Measurements from ENCODE around the gene AAR2.

AAR2 gene, protein sequence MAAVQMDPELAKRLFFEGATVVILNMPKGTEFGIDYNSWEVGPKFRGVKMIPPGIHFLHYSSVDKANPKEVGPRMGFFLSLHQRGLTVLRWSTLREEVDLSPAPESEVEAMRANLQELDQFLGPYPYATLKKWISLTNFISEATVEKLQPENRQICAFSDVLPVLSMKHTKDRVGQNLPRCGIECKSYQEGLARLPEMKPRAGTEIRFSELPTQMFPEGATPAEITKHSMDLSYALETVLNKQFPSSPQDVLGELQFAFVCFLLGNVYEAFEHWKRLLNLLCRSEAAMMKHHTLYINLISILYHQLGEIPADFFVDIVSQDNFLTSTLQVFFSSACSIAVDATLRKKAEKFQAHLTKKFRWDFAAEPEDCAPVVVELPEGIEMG

DNA sequence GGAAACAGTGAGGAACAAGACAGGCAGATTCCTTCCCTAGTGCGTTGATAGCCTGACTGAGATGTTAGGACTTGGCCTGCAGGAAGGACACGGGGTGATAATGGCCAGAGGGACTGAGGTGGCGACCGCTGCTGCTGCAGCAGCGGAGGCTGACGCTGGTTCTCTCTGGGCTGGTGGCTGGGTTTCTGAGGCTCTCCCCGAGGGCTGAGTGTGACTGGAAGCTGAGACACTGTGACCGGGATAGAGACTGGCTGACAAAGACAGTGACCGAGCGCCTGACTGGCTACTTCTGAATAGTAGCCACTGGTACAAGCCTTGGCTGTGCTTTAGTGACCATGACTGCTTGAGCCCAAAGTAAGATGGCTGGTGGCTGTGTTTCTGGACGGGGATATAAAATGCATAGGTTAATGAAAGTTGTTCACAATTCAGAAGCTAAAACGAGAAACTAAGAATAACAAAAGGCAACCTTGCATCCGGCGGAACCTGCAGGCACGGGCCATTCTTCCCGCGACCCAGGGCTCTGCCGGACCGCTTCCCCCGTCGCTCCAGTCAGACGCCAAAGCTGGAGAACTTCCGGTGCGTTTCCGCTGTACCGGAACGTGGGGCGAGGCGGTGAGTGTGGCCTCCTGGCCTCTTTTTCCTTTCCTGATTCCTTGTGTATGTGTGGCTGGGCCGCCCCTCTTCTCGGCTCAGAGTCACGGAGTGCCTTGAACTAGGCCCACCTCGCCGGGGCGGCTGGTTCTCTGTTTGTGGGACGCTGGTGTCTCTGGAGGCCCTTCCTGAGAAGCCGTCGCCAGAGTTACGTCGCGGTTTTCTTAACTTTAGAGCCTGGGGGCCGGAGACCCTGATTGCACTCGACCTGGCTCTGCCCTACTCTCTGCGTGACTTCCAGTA is at the start of gene AAR2:
Gene AAR2, plus strand, starts transcription at position 587 of the 894 bp plus-strand sequence. CDS start 3,391 bp downstream, outside the sequence.
- in situ Hi-C loops (cut with MboI; ENCODE audit: low sequenced_read_pairs): no loop called here

DNA sequence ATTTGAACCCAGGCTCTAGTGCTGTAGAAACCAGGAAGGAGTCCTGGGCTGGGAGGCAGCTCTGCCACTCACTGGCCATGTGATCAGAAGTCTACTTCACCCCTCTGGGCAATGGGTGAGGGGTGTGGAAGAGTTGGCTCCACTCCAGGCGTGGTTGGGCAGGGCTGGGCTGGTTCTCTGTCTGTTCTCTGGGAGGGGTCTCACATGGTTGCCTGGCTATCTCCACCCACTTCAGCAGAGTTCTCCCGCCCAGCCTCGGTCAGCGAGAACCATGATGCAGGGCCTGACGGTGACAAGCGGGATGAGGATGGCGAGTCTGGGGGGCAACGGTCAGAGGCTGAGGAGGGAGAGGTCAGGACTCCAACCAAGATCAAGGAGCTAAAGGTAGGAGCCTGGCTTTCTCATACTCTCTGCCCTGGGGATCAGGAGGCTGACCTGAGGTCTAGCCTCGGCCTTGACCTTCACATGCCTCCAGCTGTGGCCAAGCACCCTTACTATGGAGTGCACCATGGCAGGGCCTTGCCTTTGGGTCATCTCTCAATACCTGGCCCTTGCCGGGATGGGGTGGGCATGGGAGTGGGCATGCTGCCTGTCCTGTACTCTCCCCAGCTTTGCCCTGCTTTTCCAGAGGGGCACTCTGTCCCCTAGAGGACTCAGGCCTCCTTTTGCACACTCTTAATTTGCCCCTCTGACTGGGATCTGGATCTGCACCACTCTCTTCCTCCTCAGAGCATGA is 42.1 kb upstream of the AAR2 start:
- in situ Hi-C loops (cut with MboI; ENCODE audit: low sequenced_read_pairs): no loop called here

DNA sequence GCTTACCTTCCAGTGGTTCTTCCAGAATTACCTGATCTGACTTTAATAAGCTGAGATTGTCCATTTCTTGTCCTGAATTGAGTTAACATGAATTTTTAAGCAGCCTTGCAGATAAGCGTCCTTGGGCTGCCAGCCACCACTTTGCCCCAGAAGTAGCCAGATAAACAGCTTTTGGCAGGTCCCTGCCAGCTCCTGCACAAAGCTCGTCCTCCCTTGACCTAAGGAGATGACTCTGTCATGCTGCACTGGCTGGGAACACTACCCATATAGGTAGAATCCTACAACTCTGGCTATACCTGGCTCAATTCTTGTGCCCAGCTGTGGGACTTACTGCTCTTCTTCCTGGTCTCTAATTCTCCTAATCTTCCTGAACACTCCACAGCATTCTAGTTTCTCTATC is 39.6 kb upstream of the AAR2 start:
- in situ Hi-C loops (cut with MboI; ENCODE audit: low sequenced_read_pairs): no loop called here

DNA sequence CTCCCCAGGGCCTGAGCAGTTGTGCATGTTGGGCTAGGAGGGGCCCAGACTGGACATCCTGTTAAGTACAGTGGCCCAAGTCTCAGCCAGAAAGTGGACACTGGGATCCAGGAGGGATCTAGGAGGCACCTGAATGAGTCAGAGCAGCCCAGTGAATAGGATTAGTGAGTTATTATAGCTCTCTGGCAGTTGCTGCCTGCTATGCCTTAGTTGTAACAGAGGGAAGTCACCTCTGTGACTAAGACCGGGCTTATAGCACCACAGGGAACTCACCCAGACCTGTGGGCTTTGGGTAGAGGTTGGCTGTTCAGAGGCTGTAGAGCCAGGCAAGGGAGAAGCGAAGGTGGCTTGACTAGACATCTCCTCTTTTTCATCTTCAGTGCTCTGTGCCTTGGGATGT is 39.0 kb upstream of the AAR2 start:
- in situ Hi-C loops (cut with MboI; ENCODE audit: low sequenced_read_pairs): no loop called here

DNA sequence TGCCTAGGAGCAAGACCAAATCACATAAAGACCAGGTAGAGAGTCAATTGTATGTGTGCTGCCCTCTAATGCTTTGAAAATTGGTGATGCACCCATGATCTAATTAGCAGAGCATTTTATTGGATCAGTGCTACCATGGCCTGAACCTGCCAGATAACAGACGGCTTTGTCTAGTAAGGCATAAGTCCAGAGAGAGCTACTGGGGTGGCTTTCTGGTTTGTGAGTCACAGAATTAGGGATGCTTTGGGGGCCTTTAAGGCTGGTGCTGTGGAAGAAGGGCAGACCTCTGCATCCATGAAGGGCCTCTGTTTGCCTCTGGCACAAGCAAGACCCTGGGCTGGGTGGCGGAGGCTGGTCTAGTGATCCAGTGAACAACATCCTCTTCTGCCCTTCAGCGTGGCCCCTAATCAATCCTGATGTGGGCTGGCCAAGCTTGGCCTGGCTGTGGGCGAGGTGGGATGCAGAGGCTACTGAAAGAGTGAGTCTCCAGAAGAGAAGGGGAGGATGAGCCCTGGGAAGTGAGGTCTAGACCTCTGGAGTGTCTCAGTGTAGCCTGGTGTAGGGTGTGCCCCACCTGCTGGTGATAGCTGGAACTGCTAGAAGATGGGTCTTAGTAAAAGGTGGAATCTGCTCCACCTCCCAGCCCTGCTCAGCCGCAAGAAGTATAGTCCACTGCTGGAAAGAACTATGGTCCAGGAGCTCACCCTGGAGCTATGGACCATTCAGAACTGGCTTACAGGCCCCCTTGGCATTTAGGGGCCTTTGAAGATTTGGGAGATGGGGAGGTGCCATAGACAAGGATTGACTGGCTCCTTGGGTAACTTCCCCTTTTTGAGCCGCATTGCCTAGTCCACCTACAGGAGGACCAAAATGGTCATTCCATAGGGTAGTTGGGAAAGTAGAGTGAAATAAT is 36.7 kb upstream of the AAR2 start:
- in situ Hi-C loops (cut with MboI; ENCODE audit: low sequenced_read_pairs): no loop called here

DNA sequence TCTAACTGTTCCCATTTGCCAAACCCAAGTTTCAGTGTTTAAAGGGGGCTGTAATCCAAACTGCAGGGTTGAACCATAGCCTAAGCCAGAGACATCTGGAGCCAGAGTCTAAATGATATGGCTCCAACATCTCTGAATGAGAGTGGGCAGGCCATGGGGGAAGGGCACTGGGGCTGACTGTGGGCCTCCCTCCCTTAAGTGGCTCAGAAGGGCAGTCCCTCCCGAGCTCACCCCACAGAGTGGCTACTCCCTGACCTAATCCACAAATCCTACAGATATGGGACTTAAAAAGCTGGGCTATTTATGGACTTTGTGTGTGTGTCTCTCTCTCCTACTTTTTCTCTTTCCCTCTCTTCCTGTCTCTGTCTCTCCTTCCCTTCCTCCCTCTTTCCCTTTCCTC is 35.8 kb upstream of the AAR2 start:
- in situ Hi-C loops (cut with MboI; ENCODE audit: low sequenced_read_pairs): no loop called here

DNA sequence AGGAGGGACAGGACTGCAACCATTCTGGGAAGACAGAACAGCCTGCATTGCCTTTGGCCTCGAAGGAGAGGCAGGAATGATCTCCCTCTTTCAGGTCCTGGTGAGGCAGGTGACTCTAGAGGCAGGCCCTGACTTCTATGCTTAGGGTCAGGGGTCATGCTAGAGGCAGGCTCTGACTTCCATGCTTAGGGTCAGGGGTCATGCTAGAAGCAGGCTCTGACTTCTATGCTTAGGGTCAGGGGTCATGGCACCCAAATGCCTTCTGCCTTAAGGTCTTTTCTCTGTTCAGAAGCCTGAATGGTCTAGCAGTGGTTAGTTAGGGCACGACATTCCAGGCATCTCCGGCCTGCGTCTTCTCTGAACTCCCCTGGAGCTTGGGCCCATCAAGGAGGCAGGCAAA is 35.1 kb upstream of the AAR2 start:
- in situ Hi-C loops (cut with MboI; ENCODE audit: low sequenced_read_pairs): no loop called here

DNA sequence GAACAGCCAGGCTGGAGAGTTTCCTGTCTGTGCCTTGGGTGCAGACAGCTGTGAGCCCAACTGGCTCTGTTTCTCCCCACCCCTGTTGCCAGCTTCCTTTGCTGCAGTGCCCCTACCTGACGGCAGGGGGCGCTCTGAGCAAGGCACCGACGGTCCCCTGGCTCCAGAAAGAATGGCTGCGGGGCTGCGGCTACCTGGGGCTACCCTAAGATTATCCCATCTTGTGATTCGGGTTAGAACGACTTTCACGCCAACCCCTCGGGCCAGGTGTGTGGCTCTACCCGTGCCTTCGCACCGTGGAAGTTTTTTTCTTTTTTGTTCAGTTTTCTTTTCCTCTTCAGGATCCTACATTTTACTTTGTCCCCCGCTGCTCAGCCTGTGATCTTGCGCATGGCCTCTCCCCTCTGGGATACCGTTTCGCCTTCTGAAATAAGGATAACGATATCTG is 33.4 kb upstream of the AAR2 start:
- in situ Hi-C loops (cut with MboI; ENCODE audit: low sequenced_read_pairs): no loop called here

DNA sequence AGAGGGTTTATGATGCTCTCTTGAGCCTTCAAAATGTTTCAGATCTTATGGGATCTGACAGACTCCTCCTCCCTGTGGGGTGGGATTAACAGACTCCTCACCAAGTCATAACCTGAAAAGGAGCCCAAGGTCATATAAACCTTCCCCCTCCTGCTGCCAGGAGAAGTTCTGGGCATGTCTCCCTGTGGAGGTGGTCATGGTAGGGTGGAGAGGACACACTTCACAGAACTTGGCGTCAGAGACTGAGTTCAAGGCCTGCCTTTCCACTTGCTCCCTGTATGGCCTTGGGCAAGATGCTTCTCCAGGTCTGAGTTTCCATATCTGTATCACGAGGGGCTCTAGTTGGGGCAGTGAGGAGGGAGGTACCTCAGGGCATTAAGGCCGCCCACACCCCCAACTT is 32.4 kb upstream of the AAR2 start:
- in situ Hi-C loops (cut with MboI; ENCODE audit: low sequenced_read_pairs): no loop called here

DNA sequence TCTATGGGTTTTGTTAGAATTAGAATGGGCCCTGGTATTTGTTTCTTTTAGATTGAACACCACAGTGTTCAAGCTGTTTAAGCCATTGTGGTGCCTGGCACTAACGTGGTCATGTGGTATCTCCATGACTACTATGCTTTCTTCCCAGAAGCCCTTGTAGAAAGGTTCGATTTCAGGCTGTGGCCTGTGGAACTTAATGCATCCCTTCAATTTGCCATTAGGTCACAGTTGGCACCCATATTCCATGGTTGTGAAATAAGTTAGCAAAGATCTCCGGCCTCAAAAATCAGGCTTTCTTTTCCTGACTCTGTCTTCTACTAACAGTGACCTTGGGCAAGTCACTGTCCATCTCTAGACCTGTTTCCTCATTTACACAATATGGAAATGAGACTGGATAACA is 31.3 kb upstream of the AAR2 start:
- in situ Hi-C loops (cut with MboI; ENCODE audit: low sequenced_read_pairs): no loop called here

DNA sequence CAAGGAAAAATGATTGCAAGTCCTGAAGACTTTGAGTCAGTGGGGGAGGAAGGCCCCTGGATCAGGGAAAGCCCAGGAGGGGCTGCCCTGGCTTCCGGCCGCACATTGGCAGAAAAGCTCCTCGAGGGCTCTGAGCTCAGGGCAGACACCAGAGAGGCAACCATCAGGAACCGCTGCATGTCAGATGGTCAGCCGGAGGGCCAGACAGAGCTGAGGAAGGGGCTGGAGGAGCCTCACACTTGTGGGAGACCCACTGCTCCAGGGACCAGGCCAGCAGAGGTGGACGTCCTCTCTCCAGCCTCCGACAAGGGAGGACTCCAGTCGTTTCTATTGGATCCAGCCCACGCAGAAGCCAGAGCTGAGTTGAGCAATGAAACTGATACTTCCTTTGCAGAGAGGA is 30.2 kb upstream of the AAR2 start:
- in situ Hi-C loops (cut with MboI; ENCODE audit: low sequenced_read_pairs): no loop called here

DNA sequence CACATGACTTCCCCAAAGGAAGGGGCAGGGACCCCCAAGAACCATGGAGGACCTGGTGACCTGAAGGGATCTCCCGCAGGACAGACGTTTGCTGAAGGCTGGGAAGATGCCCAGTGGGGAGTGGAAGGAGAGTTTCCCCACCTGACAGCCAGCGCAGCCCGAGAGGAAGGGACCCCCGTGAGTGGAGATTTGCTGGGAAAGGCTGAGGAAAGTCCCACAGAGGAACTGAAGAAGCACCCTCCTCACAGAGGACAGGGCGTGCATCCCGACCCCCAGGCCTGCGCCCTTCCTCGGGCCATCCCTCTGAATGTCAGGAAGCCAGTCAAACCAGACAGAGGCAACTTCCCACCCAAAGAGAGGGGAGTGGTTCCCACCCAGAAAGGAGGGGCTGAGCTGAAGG is 29.6 kb upstream of the AAR2 start:
- in situ Hi-C loops (cut with MboI; ENCODE audit: low sequenced_read_pairs): no loop called here

DNA sequence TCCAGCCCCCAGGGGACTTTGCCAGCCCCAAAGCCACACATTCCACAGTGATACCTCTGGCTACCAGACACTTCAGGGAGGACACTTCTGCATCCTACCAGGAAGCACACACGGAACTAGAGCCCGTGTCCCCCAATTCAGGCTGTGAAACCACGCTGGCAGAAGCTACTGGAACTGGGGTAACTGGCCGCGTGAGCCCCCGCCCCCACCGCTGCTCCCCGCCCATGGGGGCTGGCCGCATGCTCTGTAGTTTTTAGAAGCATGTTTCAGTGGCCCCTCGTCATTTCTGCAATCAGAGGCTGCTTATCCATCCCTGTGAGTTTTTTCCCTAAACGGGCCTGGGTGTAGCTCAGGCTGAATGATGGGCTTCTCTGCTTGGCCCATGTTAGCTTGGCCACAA is 28.7 kb upstream of the AAR2 start:
- in situ Hi-C loops (cut with MboI; ENCODE audit: low sequenced_read_pairs): no loop called here

DNA sequence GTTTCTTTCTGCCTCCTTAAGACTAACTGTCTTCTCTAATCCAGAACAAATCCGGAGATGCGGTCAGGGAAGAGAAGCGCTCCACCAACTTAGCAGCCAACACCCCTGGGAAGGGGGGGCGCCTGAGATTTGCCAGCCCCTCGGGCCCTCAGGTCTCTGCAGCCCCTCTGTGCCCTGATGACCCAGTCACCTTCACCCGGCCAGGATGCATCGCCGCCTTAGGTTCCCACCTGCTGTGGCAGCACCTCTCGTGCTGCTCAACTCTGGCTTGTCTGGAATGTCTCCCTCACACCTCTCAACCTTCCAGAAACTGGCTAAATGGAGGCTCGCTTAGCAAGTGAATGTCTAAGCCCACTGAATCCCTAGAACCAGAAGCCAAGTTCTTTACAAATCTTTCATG is 28.0 kb upstream of the AAR2 start:
- in situ Hi-C loops (cut with MboI; ENCODE audit: low sequenced_read_pairs): no loop called here

DNA sequence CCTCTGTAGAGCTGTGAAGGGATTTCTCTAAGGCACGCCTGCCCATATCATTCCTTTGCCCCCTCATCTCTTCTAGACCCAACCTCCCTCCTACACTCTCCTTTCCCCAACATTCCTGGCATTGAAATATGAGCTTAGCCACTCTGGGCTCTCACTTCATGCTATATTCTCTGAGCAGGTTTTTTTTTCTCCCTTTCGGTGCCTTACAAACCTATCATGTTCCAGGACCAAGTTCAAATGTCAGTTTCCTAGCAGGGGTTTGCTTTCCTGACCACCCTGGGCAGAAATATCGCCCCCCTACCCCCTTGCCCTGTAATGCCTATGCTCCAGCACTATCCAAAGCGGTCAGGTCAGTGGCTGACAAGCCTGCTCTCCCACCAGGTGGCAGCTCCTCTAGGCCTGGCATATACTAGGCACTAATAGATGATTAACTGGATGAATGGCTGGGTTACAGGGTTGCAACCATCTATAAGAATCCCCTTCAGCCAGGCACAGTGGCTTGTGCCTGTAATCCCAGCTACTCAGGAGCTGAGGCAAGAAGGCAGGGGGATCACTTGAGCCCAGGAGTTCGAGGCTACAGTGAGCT is 25.7 kb upstream of the AAR2 start:
- in situ Hi-C loops (cut with MboI; ENCODE audit: low sequenced_read_pairs): no loop called here

DNA sequence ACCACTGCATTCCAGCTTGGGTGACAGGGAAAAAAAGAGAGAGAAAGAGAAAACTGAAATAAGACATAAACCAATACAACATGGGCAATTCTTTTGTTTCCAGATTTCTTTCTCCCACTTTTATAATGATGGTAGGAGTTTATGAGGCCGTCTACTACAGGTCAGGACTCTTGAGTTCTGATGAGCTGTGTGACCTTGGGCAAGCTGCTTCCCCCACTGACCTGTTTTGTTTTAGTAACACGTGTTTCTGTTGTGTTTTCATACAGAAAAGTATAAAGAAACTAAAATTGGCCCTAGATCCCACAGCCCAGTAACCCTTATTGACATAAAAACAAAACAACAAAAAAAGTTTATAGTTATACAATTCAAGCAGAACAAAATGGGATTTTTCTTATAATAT is 22.9 kb upstream of the AAR2 start:
- in situ Hi-C loops (cut with MboI; ENCODE audit: low sequenced_read_pairs): no loop called here

DNA sequence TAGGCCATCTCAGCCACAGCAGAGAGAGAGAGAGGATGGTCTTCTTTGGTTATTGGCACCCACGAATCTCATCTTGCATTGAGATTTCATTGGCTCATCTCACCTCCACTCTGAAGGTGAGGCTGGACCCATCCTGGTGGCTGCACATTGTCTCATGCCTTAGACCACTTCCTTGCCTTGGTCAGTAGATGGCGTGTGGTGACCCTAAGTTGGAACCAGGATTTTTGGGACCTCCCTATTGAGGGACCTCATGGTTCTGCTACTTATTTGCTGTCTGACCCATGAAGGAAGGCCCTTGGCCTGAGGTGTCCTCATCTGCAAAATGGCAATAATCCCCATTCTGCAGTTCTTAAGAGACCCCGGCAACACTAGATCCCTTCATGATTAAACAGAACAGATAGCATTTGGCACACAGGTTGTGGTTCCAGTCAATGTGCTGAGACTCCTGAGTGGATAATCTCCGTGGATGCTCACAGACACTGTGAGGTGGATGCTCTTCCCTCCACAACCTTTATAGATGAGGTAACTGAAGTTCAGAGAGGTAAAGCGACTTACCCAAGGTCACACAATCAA is 21.5 kb upstream of the AAR2 start:
- in situ Hi-C loops (cut with MboI; ENCODE audit: low sequenced_read_pairs): no loop called here

DNA sequence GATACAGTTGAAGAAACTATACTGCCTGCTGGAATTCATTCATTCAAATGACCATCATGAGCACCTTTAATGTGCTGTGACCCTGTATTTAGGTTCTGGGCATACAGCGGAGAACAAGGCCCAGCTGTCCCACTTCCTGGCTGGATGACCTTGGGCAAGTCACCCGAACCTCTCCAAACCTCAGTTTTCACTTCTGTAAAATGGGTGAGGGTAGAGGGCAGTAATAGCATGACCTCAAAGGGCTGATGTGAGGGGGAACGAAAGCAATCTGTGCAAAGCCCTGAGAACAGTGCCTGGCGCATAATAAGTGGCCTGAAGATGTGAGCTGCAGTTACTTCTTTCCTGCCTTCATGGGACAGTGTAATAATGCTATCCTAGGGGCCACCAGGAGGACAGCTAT is 20.5 kb upstream of the AAR2 start:
- in situ Hi-C loops (cut with MboI; ENCODE audit: low sequenced_read_pairs): no loop called here

DNA sequence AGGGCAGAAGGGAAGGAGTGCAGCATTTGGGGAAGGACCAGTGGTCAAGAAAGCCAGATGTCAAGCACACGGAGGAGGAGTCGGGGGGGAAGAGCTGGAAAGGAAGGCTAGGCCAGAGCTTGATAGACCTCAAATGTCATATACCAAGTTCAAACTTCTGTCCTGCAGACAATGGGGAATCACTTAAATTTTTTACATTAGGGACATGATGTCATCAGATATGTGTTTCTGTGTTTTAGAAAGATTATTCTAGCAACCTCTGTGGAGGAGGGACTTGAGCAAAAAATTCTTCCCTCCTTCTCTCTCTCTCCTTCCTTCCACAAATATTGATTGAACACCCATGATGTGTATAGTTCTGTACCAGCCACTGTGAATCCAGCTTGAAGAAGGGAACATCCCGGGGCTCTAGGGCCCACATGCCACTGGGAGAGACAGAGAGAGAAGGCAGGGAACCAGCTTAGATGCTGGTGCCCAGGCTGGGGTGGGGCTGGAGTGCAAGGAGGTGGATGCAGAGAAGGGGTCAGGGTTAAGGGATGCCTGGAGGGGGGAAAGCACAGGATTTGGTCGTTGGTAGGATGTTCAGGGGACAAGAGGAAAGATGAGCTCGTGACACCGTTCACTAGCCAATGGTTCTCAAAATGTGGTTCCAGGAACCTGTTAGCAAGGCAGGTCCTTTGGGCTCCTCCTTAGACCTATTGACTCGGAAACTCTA is 19.8 kb upstream of the AAR2 start:
- in situ Hi-C loops (cut with MboI; ENCODE audit: low sequenced_read_pairs): no loop called here
